ENCODE measurements around the gene ISL2.

ISL2 gene

GRCh38 chr15:76332796-76333195, 3.8 kb upstream of the ISL2 start:
- Histone ChIP-seq H3K36me3 (ENCODE audit: insufficient read depth, low read length) (no peaks in the 10 kb centered on the region), H3K27me3 (ENCODE audit: insufficient read depth, low read length) (no peaks in the 10 kb centered on the region), H3F3A (ENCODE audit: insufficient read depth, low read length) (no peaks in the 10 kb centered on the region; the same call in 1 of the 2 replicates), H3K4me3 (ENCODE audit: low read depth, low read length, poor library complexity, severe bottlenecking) (no peak overlapping the region), H3K9ac (ENCODE audit: low read length) (no peak overlapping the region), H3K4me1 (ENCODE audit: insufficient read depth, low read length, severe bottlenecking) (peaks cover 27% of the 10 kb centered on the region), H3K4me2 (ENCODE audit: low read length) (no peak overlapping the region), H3K9me3 (ENCODE audit: low read length) (no peaks in the 10 kb centered on the region), H3K79me2 (ENCODE audit: insufficient read depth, low read length) (no peaks in the 10 kb centered on the region), H3K27ac (ENCODE audit: low read depth, low read length, poor library complexity, severe bottlenecking) (no peak overlapping the region), H4K20me1 (ENCODE audit: insufficient read depth, low read length) (no peaks in the 10 kb centered on the region), H3K9me2 (ENCODE audit: low read depth, low read length) (no peaks in the 10 kb centered on the region), H2AFZ (ENCODE audit: low read length) (no peak overlapping the region)
- TF ChIP-seq EZH2 (IDR thresholded peaks at IDR 0.05; ENCODE audit: borderline replicate concordance, low read length), result no peak
- no peak for TF ChIP-seq CTCF (IDR thresholded peaks at IDR 0.05; ENCODE audit: low read length)

- no peaks in the 10 kb centered on the region for H3K9me3 ChIP-seq (ENCODE audit: low read length)
- H3F3A ChIP-seq (ENCODE audit: insufficient read depth, low read length), result no peaks in the 10 kb centered on the region; the same call in 1 of the 2 replicates
- no peaks in the 10 kb centered on the region for H3K27me3 ChIP-seq (ENCODE audit: insufficient read depth, low read length)
- H3K9me2 ChIP-seq (ENCODE audit: low read depth, low read length), result no peaks in the 10 kb centered on the region
- no peaks in the 10 kb centered on the region for H3K36me3 ChIP-seq (ENCODE audit: insufficient read depth, low read length)
- H4K20me1 ChIP-seq (ENCODE audit: insufficient read depth, low read length), result no peaks in the 10 kb centered on the region
- TF ChIP-seq EZH2 (IDR thresholded peaks at IDR 0.05; ENCODE audit: borderline replicate concordance, low read length) (no peak), CTCF (IDR thresholded peaks at IDR 0.05; ENCODE audit: low read length) (no peak)
- peaks cover 31% of the 10 kb centered on the region for H3K4me1 ChIP-seq (ENCODE audit: insufficient read depth, low read length, severe bottlenecking)
- H3K79me2 ChIP-seq (ENCODE audit: insufficient read depth, low read length), result no peaks in the 10 kb centered on the region
- no peak overlapping the region for H3K9ac ChIP-seq (ENCODE audit: low read length)
- H3K27ac ChIP-seq (ENCODE audit: low read depth, low read length, poor library complexity, severe bottlenecking), result no peak overlapping the region
- no peak overlapping the region for H3K4me2 ChIP-seq (ENCODE audit: low read length)
- H2AFZ ChIP-seq (ENCODE audit: low read length), result no peak overlapping the region
- H3K4me3 ChIP-seq (ENCODE audit: low read depth, low read length, poor library complexity, severe bottlenecking), result no peak overlapping the region
Measured at GRCh38 chr15:76333309-76333708, 3.3 kb upstream of the ISL2 start.

GRCh38 chr15:76333720-76334437, 2.7 kb upstream of the ISL2 start:
- no peaks in the 10 kb centered on the region for H3K9me3 ChIP-seq (ENCODE audit: low read length)
- no peak overlapping the region for H3K27ac ChIP-seq (ENCODE audit: low read depth, low read length, poor library complexity, severe bottlenecking)
- no peaks in the 10 kb centered on the region for H3K79me2 ChIP-seq (ENCODE audit: insufficient read depth, low read length)
- H3K9ac ChIP-seq (ENCODE audit: low read length), result no peak overlapping the region
- H3K4me3 ChIP-seq (ENCODE audit: low read depth, low read length, poor library complexity, severe bottlenecking), result no peak overlapping the region
- H4K20me1 ChIP-seq (ENCODE audit: insufficient read depth, low read length), result no peaks in the 10 kb centered on the region
- TF ChIP-seq CTCF (IDR thresholded peaks at IDR 0.05; ENCODE audit: low read length) (peak; percentile 34), EZH2 (IDR thresholded peaks at IDR 0.05; ENCODE audit: borderline replicate concordance, low read length) (no peak)
- peaks cover 36% of the 10 kb centered on the region for H3K4me1 ChIP-seq (ENCODE audit: insufficient read depth, low read length, severe bottlenecking)
- H3K27me3 ChIP-seq (ENCODE audit: insufficient read depth, low read length), result no peaks in the 10 kb centered on the region
- no peaks in the 10 kb centered on the region; the same call in 1 of the 2 replicates for H3F3A ChIP-seq (ENCODE audit: insufficient read depth, low read length)
- no peaks in the 10 kb centered on the region for H3K9me2 ChIP-seq (ENCODE audit: low read depth, low read length)
- no peak overlapping the region for H2AFZ ChIP-seq (ENCODE audit: low read length)
- H3K4me2 ChIP-seq (ENCODE audit: low read length), result no peak overlapping the region
- no peaks in the 10 kb centered on the region for H3K36me3 ChIP-seq (ENCODE audit: insufficient read depth, low read length)
